ENCODE results near the gene FMNL2. TPM values are rescaled to one million over a fixed set of nuclear protein-coding genes. Genes with fewer than 3 reads are reported as not detected.

FMNL2 gene
- total and polyA plus RNA-seq, 2 of the 4 experiments (the other 2 are of a cell fraction), result 10.9 to 11.4 TPM

DNA sequence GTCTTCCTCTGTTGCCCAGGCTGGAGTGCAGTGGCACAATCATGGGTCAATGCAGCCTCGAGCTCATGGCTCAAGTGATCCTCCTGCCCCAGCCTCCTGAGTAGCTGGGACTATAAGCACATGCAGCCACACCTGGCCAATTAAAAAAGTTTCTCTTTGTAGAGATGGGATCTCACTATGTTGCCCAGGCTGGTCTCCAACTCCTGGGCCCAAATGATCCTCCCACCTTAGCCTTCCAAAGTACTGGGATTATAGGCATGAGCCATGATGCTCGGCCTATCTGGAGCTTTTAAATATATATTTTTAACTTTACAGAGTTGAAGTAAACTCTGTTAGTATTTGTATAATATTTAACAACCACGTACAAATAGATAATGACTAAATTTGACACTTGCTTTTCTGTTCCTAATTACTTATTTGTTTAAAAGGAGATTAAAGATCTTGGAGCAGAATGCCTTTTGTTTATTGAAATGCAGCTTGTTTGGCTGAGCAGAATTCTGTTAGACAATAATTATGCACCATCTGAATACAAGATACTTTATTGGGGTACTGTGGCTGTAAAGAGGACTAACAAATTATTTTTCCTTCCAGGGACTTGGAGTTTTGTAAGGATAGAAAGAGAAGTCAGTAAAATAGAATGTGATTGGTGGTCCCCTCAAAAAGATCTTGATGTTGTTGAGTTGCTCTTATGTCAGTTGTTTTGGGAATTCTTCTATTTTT, 175.0 kb downstream of the FMNL2 start:
- H2BK15ac ChIP-seq (ENCODE audit: low read depth, low read length), result no peak overlapping the region
- H3K9me3 ChIP-seq (ENCODE audit: control insufficient read depth, insufficient read depth, low read length), result no peaks in the 10 kb centered on the region
- ATAC-seq (ENCODE audit: low read depth) (no peak), DNase-seq (no peak)
- H3K79me1 ChIP-seq (ENCODE audit: low read depth in 1 of 2, low read length in 2 of 2), result peaks cover 13 to 43% of the 10 kb centered on the region in 2 experiments; a peak in 3 of 4 replicates
- H3K4me3 ChIP-seq (ENCODE audit: insufficient read depth, low read depth, low read length), result no peak overlapping the region
- H2BK120ac ChIP-seq (ENCODE audit: low read depth, low read length), result no peak overlapping the region
- H3K4me2 ChIP-seq (ENCODE audit: low read depth, low read length), result no peak overlapping the region
- intact Hi-C loops (cut with micrococcal nuclease) (no loop called here), in situ Hi-C loops (cut with MboI; ENCODE audit: low sequenced_read_pairs) (no loop called here), dilution Hi-C loops (cut with HindIII; ENCODE audit: low sequenced_read_pairs, unreplicated experiment) (no loop called here)
- H4K20me1 ChIP-seq (ENCODE audit: insufficient read depth, low read length), result 0 out of 2 replicates have a peak, but pooled peaks cover 4% of the 10 kb centered on the region
- H3K36me3 ChIP-seq (ENCODE audit: control insufficient read depth, insufficient read depth, low read length), result no peaks in the 10 kb centered on the region
- no peak overlapping the region for H2BK5ac ChIP-seq (ENCODE audit: low read depth, low read length, poor library complexity, severe bottlenecking)
- H3K56ac ChIP-seq (ENCODE audit: extremely low read depth, insufficient read depth, low read length), result no peak overlapping the region
- no peak overlapping the region for H3K18ac ChIP-seq (ENCODE audit: low read depth, low read length)
- H4K5ac ChIP-seq (ENCODE audit: low read depth, low read length), result no peak overlapping the region
- no peaks in the 10 kb centered on the region for H3K27me3 ChIP-seq (ENCODE audit: control insufficient read depth, insufficient read depth, low read length)
- CTCF ChIA-PET, result no interaction called here
- peaks cover 7% of the 10 kb centered on the region; the same call in 1 of the 2 replicates for H3K9me1 ChIP-seq (ENCODE audit: insufficient read depth, low read length)
- H2AK9ac ChIP-seq (replicated peaks; ENCODE audit: low read depth, low read length, poor library complexity), result no peak overlapping the region
- POLR2A ChIA-PET (ENCODE audit: unreplicated experiment), result no interaction called here
- no peak overlapping the region for H2AK5ac ChIP-seq (ENCODE audit: low read depth, low read length)
- TF ChIP-seq CEBPB (IDR thresholded peaks at IDR 0.05; ENCODE audit: low read depth, low read length) (no peak), BHLHE40 (IDR thresholded peaks at IDR 0.05; ENCODE audit: low read depth, low read length) (no peak), RCOR1 (IDR thresholded peaks at IDR 0.05; ENCODE audit: insufficient replicate concordance, low read length) (no peak), RAD21 (IDR thresholded peaks at IDR 0.05; ENCODE audit: low read length) (no peak), POLR2A (IDR thresholded peaks at IDR 0.05; ENCODE audit: low read depth, low read length) (no peak), FOS (IDR thresholded peaks at IDR 0.05; ENCODE audit: low read depth, low read length) (no peak), MXI1 (IDR thresholded peaks at IDR 0.05; ENCODE audit: borderline replicate concordance, low read depth, low read length) (no peak), RFX5 (IDR thresholded peaks at IDR 0.05; ENCODE audit: low read depth, low read length) (no peak), CHD1 (IDR thresholded peaks at IDR 0.05; ENCODE audit: low read depth, low read length) (no peak), SMC3 (IDR thresholded peaks at IDR 0.05; ENCODE audit: low read depth, low read length) (no peak), MAZ (IDR thresholded peaks at IDR 0.05; ENCODE audit: borderline replicate concordance, low read depth, low read length) (no peak)
- TF ChIP-seq, protein P1, sequence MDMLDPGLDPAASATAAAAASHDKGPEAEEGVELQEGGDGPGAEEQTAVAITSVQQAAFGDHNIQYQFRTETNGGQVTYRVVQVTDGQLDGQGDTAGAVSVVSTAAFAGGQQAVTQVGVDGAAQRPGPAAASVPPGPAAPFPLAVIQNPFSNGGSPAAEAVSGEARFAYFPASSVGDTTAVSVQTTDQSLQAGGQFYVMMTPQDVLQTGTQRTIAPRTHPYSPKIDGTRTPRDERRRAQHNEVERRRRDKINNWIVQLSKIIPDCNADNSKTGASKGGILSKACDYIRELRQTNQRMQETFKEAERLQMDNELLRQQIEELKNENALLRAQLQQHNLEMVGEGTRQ (IDR thresholded peaks at IDR 0.05; ENCODE audit: low read depth, low read length), result no peak
- TF ChIP-seq, protein P2, sequence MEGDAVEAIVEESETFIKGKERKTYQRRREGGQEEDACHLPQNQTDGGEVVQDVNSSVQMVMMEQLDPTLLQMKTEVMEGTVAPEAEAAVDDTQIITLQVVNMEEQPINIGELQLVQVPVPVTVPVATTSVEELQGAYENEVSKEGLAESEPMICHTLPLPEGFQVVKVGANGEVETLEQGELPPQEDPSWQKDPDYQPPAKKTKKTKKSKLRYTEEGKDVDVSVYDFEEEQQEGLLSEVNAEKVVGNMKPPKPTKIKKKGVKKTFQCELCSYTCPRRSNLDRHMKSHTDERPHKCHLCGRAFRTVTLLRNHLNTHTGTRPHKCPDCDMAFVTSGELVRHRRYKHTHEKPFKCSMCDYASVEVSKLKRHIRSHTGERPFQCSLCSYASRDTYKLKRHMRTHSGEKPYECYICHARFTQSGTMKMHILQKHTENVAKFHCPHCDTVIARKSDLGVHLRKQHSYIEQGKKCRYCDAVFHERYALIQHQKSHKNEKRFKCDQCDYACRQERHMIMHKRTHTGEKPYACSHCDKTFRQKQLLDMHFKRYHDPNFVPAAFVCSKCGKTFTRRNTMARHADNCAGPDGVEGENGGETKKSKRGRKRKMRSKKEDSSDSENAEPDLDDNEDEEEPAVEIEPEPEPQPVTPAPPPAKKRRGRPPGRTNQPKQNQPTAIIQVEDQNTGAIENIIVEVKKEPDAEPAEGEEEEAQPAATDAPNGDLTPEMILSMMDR (conservative IDR thresholded peaks at IDR 0.05; ENCODE audit: low read depth, low read length), result no peak
- H3K4ac ChIP-seq (ENCODE audit: low read depth, low read length), result no peak overlapping the region
- no CpG with 5 or more reads among the region's 3 CpGs for WGBS, 2 experiments (ENCODE audit: extremely low coverage in 2 of 2, insufficient read length in 1 of 2)
- peaks cover 13% of the 10 kb centered on the region for H3K4me1 ChIP-seq (ENCODE audit: control insufficient read depth, insufficient read depth, low read length)
- no peak overlapping the region for H4K8ac ChIP-seq (ENCODE audit: low read depth in 2 of 2, low read length in 2 of 2)
- H4K91ac ChIP-seq (ENCODE audit: insufficient read depth, low read depth, low read length), result no peak overlapping the region
- H2BK20ac ChIP-seq (ENCODE audit: low read depth, low read length), result no peak overlapping the region
- no peak overlapping the region for H3K9ac ChIP-seq (ENCODE audit: low read depth, low read length)
- no peak overlapping the region for H3K27ac ChIP-seq (ENCODE audit: insufficient read depth, low read length)
- H3K14ac ChIP-seq (replicated peaks; ENCODE audit: low read depth, low read length), result no peak overlapping the region
- no peak overlapping the region for H2AFZ ChIP-seq (replicated peaks; ENCODE audit: low read length, poor library complexity)
- BruUV-seq (replicated peaks), result no TSS peak
- H3K23ac ChIP-seq (ENCODE audit: low read depth, low read length), result no peak overlapping the region

Data from IMR-90 (cell line).